MM.1S (cell line): ENCODE data around the gene L3MBTL4.

ENCODE experiments used
- EZH2 ChIP-seq: fragments of 300-600 bp; sonication (generic); optimal IDR thresholded peaks from 2 replicates; pipeline ENCODE3; 2017; ENCODE audit warnings: low read depth, mild to moderate bottlenecking, antibody characterized with exemption, low read length, mixed read lengths
- EZH2phosphoT487 ChIP-seq: fragments of 300-600 bp; sonication (generic); IDR thresholded peaks from 2 replicates; pipeline ENCODE4 v1.6.1; 2018; ENCODE audit warnings: antibody characterized with exemption, low read length
- TF ChIP-seq, protein P1 (sequence below): fragments of 300-600 bp; sonication (generic); IDR thresholded peaks from 2 replicates; pipeline ENCODE4 v1.5.1; 2016; ENCODE audit warnings: antibody characterized with exemption, low read length, mixed read lengths

DNA sequence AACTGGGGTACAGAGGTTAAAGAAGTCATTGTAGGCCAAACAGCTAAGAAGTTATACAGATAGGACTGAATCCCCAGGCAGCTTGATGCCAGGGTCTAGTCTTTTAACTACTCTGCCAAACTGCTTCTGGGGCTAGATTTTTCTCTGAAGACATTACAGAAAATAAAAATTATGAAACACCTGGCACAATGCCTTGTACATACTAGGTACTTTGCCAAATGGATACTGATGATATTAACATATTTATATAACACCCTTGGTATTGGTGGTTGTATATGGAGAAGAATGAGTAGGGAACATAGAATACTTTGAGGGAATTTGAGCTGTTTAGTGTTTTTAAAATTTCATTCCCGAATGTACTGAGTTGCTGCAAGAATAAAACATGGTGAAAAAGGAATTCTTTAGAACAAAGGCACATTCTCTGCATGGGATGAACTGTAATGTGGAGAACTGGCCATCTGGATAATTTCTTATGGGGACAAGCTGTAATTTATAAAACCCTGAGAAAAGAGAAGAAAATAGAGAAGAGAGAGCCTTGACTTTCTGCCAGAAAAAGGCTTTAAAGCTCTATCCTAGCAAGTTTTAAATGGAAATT, 308.5 kb downstream of the L3MBTL4 start:
- no peak for TF ChIP-seq EZH2
- TF ChIP-seq, protein P1, sequence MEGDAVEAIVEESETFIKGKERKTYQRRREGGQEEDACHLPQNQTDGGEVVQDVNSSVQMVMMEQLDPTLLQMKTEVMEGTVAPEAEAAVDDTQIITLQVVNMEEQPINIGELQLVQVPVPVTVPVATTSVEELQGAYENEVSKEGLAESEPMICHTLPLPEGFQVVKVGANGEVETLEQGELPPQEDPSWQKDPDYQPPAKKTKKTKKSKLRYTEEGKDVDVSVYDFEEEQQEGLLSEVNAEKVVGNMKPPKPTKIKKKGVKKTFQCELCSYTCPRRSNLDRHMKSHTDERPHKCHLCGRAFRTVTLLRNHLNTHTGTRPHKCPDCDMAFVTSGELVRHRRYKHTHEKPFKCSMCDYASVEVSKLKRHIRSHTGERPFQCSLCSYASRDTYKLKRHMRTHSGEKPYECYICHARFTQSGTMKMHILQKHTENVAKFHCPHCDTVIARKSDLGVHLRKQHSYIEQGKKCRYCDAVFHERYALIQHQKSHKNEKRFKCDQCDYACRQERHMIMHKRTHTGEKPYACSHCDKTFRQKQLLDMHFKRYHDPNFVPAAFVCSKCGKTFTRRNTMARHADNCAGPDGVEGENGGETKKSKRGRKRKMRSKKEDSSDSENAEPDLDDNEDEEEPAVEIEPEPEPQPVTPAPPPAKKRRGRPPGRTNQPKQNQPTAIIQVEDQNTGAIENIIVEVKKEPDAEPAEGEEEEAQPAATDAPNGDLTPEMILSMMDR: no peak
- no peak for TF ChIP-seq EZH2phosphoT487
